PC-3 (cell line): ENCODE data around the gene AKAP6.

Experiments used
- EZH2 ChIP-seq: fragments of 300-600 bp; sonication (generic); IDR thresholded peaks from one replicate; pipeline ENCODE4 v1.6.1; 2017; ENCODE audit warnings: antibody characterized with exemption, mild to moderate bottlenecking, low read length; ENCODE audit not compliant: unreplicated experiment
- EZH2phosphoT487 ChIP-seq: fragments of 300-600 bp; sonication (generic); IDR thresholded peaks from 2 replicates; pipeline ENCODE4 v1.6.1; 2018; ENCODE audit warnings: mild to moderate bottlenecking, antibody characterized with exemption, low read length, borderline replicate concordance
- TF ChIP-seq, protein P1 (sequence below): fragments of 300-600 bp; sonication (generic); conservative IDR thresholded peaks from 2 replicates; pipeline ENCODE4 v1.5.1; 2017; ENCODE audit warnings: antibody characterized with exemption, low read depth, mild to moderate bottlenecking, low read length

GRCh38 chr14:32697114-32697513, 368.0 kb downstream of the AKAP6 start:
- TF ChIP-seq, protein P1, sequence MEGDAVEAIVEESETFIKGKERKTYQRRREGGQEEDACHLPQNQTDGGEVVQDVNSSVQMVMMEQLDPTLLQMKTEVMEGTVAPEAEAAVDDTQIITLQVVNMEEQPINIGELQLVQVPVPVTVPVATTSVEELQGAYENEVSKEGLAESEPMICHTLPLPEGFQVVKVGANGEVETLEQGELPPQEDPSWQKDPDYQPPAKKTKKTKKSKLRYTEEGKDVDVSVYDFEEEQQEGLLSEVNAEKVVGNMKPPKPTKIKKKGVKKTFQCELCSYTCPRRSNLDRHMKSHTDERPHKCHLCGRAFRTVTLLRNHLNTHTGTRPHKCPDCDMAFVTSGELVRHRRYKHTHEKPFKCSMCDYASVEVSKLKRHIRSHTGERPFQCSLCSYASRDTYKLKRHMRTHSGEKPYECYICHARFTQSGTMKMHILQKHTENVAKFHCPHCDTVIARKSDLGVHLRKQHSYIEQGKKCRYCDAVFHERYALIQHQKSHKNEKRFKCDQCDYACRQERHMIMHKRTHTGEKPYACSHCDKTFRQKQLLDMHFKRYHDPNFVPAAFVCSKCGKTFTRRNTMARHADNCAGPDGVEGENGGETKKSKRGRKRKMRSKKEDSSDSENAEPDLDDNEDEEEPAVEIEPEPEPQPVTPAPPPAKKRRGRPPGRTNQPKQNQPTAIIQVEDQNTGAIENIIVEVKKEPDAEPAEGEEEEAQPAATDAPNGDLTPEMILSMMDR, result no peak
- no peak for TF ChIP-seq EZH2phosphoT487
- TF ChIP-seq EZH2, result no peak
